OCI-LY1 (cell line): ENCODE results near the gene D2HGDH.

ENCODE experiments used
- EZH2 ChIP-seq: fragments of 200-600 bp; sonication (generic), shearing (Covaris generic); IDR thresholded peaks from 2 replicates; pipeline ENCODE4 v1.8.0; 2017; ENCODE audit warnings: borderline replicate concordance, mixed run types, mild to moderate bottlenecking, antibody characterized with exemption, low read length, moderate library complexity, mixed read lengths
- TF ChIP-seq, protein P1 (sequence below): fragments of 200-600 bp; sonication (generic), shearing (Covaris generic); IDR thresholded peaks from 2 replicates; pipeline ENCODE4 v1.5.1; 2017; ENCODE audit warnings: mild to moderate bottlenecking, antibody characterized with exemption, low read length, moderate library complexity, mixed read lengths

DNA sequence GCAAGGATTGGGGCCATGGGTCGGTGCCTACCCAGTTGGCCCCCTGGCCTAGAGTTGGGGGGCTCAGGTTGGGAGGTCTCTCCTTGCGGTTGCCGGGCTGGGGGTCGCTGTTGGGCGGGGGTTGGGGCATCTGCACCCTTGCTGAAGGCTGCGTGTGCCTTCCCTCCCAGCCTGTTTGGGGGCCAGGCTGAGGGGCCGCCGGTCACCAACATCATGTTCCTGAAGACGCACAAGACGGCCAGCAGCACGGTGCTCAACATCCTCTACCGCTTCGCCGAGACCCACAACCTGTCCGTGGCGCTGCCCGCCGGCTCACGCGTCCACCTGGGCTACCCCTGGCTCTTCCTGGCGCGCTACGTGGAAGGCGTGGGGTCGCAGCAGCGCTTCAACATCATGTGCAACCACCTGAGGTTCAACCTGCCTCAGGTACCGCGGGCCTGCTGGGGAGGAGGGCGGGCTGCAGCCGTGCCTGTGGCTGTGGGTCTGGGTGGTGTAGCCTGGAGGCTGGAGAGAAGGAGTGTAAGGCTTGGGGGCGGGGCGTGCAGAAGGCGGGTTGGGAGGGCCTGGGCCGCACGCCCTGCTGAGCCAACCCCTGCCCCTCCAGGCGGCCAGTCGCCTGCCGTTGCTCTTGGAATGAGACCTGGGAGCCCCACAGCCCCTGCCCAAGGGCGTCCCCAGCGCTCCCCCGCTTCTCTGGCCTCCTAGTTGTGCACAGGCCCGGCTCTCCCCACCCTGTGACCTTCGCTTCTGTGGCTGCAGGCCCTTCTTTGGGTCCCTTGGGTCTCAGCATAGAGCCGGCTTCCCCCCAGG lies 67.4 kb downstream of the D2HGDH start:
- TF ChIP-seq, protein P1, sequence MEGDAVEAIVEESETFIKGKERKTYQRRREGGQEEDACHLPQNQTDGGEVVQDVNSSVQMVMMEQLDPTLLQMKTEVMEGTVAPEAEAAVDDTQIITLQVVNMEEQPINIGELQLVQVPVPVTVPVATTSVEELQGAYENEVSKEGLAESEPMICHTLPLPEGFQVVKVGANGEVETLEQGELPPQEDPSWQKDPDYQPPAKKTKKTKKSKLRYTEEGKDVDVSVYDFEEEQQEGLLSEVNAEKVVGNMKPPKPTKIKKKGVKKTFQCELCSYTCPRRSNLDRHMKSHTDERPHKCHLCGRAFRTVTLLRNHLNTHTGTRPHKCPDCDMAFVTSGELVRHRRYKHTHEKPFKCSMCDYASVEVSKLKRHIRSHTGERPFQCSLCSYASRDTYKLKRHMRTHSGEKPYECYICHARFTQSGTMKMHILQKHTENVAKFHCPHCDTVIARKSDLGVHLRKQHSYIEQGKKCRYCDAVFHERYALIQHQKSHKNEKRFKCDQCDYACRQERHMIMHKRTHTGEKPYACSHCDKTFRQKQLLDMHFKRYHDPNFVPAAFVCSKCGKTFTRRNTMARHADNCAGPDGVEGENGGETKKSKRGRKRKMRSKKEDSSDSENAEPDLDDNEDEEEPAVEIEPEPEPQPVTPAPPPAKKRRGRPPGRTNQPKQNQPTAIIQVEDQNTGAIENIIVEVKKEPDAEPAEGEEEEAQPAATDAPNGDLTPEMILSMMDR = no peak
- no peak for TF ChIP-seq EZH2
